Spleen (tissue), 11 donors: Measurements from ENCODE around the gene SPEF2. TPM values are rescaled to one million over a fixed set of nuclear protein-coding genes. Genes with fewer than 3 reads are reported as not detected.

ENCODE experiments used
- DNase-seq: peaks from one replicate; pipeline ENCODE4 v3.0.0-alpha.2; 2020
- H3K27ac ChIP-seq, 8 donors: fragments of 200-600 bp; sonication (generic) in 7 of 8; 1 replicate in 4 of 8; 2 replicates in 4 of 8; pipeline versions ENCODE4 v1.5.0 to v1.8.0; 2016 to 2021; ENCODE audit warnings: inconsistent platforms in 4 of 8, mild to moderate bottlenecking in 4 of 8, moderate library complexity in 1 of 8
- H3K27me3 ChIP-seq, 7 donors: fragments of 200-600 bp; sonication (generic) in 6 of 7; replicated peaks in 1 of 7; 1 replicate in 4 of 7; 2 replicates in 3 of 7; pipeline versions ENCODE4 v1.5.0 to v1.8.0; 2016 to 2021; ENCODE audit warnings: inconsistent platforms in 3 of 7, mild to moderate bottlenecking in 1 of 7
- H3K36me3 ChIP-seq, 6 donors: fragments of 200-600 bp; sonication (generic) in 5 of 6; 1 replicate in 4 of 6; 2 replicates in 2 of 6; pipeline versions ENCODE4 v1.5.0 to v1.8.0; 2016 to 2021; ENCODE audit warnings: inconsistent platforms in 2 of 6
- H3K4me1 ChIP-seq, 6 donors: fragments of 200-600 bp; sonication (generic) in 5 of 6; 1 replicate in 3 of 6; 2 replicates in 3 of 6; pipeline versions ENCODE4 v1.5.0 to v1.8.0; 2016 to 2021; ENCODE audit warnings: inconsistent platforms in 3 of 6
- H3K4me3 ChIP-seq, 8 donors: fragments of 200-600 bp; sonication (generic) in 7 of 8; 1 replicate in 4 of 8; 2 replicates in 4 of 8; pipeline versions ENCODE4 v1.5.0 to v1.8.0; 2016 to 2021; ENCODE audit warnings: inconsistent platforms in 4 of 8, mild to moderate bottlenecking in 4 of 8, moderate library complexity in 2 of 8
- H3K9me3 ChIP-seq, 8 donors: fragments of 200-600 bp; sonication (generic) in 7 of 8; 1 replicate in 4 of 8; 2 replicates in 4 of 8; pipeline versions ENCODE4 v1.5.0 to v1.8.0; 2016 to 2021; ENCODE audit warnings: inconsistent platforms in 4 of 8
- CTCF ChIP-seq, 11 experiments: fragments of 200-600 bp in 7 of 11; fragments of 450-650 bp in 4 of 11; sonication (generic) in 4 of 11; IDR thresholded peaks in 8 of 11; conservative IDR thresholded peaks in 3 of 11; 1 replicate in 7 of 11; 2 replicates in 4 of 11; pipeline versions ENCODE4 v1.4.0 to v1.8.0; 2016 to 2021; ENCODE audit warnings: antibody characterized with exemption in 11 of 11, inconsistent platforms in 4 of 11, mild to moderate bottlenecking in 1 of 11
- POLR2A ChIP-seq, 3 donors: fragments of 450-650 bp; IDR thresholded peaks; one replicate each; pipeline ENCODE4 v1.5.1; 2017; ENCODE audit warnings: antibody characterized with exemption in 3 of 3, mild to moderate bottlenecking in 1 of 3
- POLR2AphosphoS5 ChIP-seq, 3 donors: sonication (generic); formaldehyde crosslinking; IDR thresholded peaks; one replicate each; pipeline ENCODE4 v1.5.1; 2017; ENCODE audit warnings: antibody characterized with exemption in 3 of 3
- WGBS, 5 donors: extraction: QIAGEN DNeasy Blood & Tissue Kit in 3 of 5; methylation state at CpG; one replicate each; pipeline versions ENCODE4 v1.1.5 to v1.1.7; 2013 to 2018; 5-methylcytosine and 5-hydroxymethylcytosine counted together
- intact Hi-C: fragments of 100-400 bp; cut with DNase I; formaldehyde crosslinking; loops from one replicate; pipeline ENCODE4 v1.15.0; 2023; ENCODE audit warnings: low total_unique reads
- polyA plus RNA-seq, 3 donors: library from polyadenylated mRNA; stranded (reverse); fragments of 200-250 nt; gene quantifications; one replicate each; pipeline ENCODE4 v1.2.1, GENCODE V29; 2013
- total RNA-seq, 7 donors: library from RNA; depleted of rRNA in 3 of 7; stranded (reverse); fragments of >200 nt in 3 of 7; fragmentation: NEBNext Ultra II Directional in 4 of 7; extraction: Animal tissue kit (Norgen Biotek cat#: 25700) in 4 of 7; gene quantifications; one replicate each; pipeline versions ENCODE4 v1.1.0 to v1.2.1, GENCODE V29; 2016 to 2021
- donor health status: healthy with polysubstance abuse.
- donor health status: DM: no; HTN: no; CAD: no; lungs with moderate emphysema.
- donor health status: DM: no; HTN: no; CAD: no.
- donor health status: Bipolar disorder and iron deficiency.
- donor health status: healthy.
- donor health status: DM: no; HTN: no; CAD: no.
- donor health status: DM: yes; HTN: yes; CAD: no.

The SPEF2 gene
- total and polyA plus RNA-seq, 10 donors: 1.7 to 22.6 (median 8.5) TPM

- no peak for TF ChIP-seq CTCF (IDR thresholded peaks at IDR 0.05 in 8 of 11, conservative IDR thresholded peaks at IDR 0.05 in 3 of 11)
- TF ChIP-seq POLR2A (IDR thresholded peaks at IDR 0.05): no peak
- no peak for TF ChIP-seq POLR2AphosphoS5 (IDR thresholded peaks at IDR 0.05)
- DNase-seq: no peak
- intact Hi-C loops: no loop called here
- H3K27ac ChIP-seq: no peak overlapping the region
- no peaks in the 10 kb centered on the region for H3K4me1 ChIP-seq
- H3K4me3 ChIP-seq: no peak overlapping the region
- H3K9me3 ChIP-seq: no peaks in the 10 kb centered on the region
- H3K27me3 ChIP-seq: no peaks in the 10 kb centered on the region
- no peaks in the 10 kb centered on the region for H3K36me3 ChIP-seq
- WGBS, 5 donors: 82 to 93% (median 89%) methylated on average over 2 of the region's 2 CpGs
Measured at GRCh38 chr5:35687961-35688360, 70.3 kb downstream of the SPEF2 start.

- DNase-seq: no peak
- no peak for TF ChIP-seq POLR2A (IDR thresholded peaks at IDR 0.05)
- TF ChIP-seq POLR2AphosphoS5 (IDR thresholded peaks at IDR 0.05): no peak
- no peak for TF ChIP-seq CTCF (IDR thresholded peaks at IDR 0.05 in 8 of 11, conservative IDR thresholded peaks at IDR 0.05 in 3 of 11)
- Histone ChIP-seq H3K36me3 (no peaks in the 10 kb centered on the region), H3K27me3 (no peaks in the 10 kb centered on the region), H3K4me3 (no peak overlapping the region), H3K9me3 (no peaks in the 10 kb centered on the region), H3K27ac (no peak overlapping the region), H3K4me1 (peaks cover 0 to 5% (median 2%) of the 10 kb centered on the region in 6 donors)
- intact Hi-C loops: no loop called here
- 66 to 83% (median 78%) methylated on average over 2 of the region's 2 CpGs for WGBS, 5 donors
Measured at GRCh38 chr5:35694481-35694880, 76.8 kb downstream of the SPEF2 start.

GRCh38 chr5:35698047-35698808 lies 80.6 kb downstream of the SPEF2 start:
- no peak for DNase-seq
- no peak overlapping the region for H3K27ac ChIP-seq
- intact Hi-C loops: no loop called here
- no peaks in the 10 kb centered on the region for H3K27me3 ChIP-seq
- no peaks in the 10 kb centered on the region for H3K9me3 ChIP-seq
- whole genome bisulfite sequencing, 5 donors: 64 to 77% (median 69%) methylated on average over 4 of the region's 4 CpGs
- no peaks in the 10 kb centered on the region for H3K36me3 ChIP-seq
- H3K4me3 ChIP-seq: no peak overlapping the region
- peaks cover 0 to 5% (median 2%) of the 10 kb centered on the region in 6 donors for H3K4me1 ChIP-seq
- TF ChIP-seq CTCF (IDR thresholded peaks at IDR 0.05 in 8 of 11, conservative IDR thresholded peaks at IDR 0.05 in 3 of 11) (no peak), POLR2A (IDR thresholded peaks at IDR 0.05) (no peak), POLR2AphosphoS5 (IDR thresholded peaks at IDR 0.05) (no peak)

GRCh38 chr5:35707659-35708058 lies 90.0 kb downstream of the SPEF2 start:
- H3K9me3 ChIP-seq: no peaks in the 10 kb centered on the region
- H3K4me1 ChIP-seq: no peaks in the 10 kb centered on the region
- no peak for DNase-seq
- intact Hi-C loops: no loop called here
- no peak overlapping the region for H3K27ac ChIP-seq
- TF ChIP-seq POLR2AphosphoS5 (IDR thresholded peaks at IDR 0.05) (no peak), CTCF (IDR thresholded peaks at IDR 0.05 in 8 of 11, conservative IDR thresholded peaks at IDR 0.05 in 3 of 11) (no peak), POLR2A (IDR thresholded peaks at IDR 0.05) (no peak)
- no peaks in the 10 kb centered on the region for H3K36me3 ChIP-seq
- H3K27me3 ChIP-seq: no peaks in the 10 kb centered on the region
- WGBS, 5 donors: 78 to 92% (median 87%) methylated on average over 1 of the region's 1 CpG
- H3K4me3 ChIP-seq: no peak overlapping the region
